ENCODE data around the gene GPR108. TPM values are rescaled to one million over a fixed set of nuclear protein-coding genes. Genes with fewer than 3 reads are reported as not detected.

GPR108 gene
- total and polyA plus RNA-seq, 2 of the 13 experiments (the other 11 are each of a cell fraction or from before 2014, with no cell fraction given), result 36.4 to 63.0 TPM

- TF ChIP-seq PRDM10 (CRISPR knock-in tag; IDR thresholded peaks at IDR 0.05; ENCODE audit: low read depth), result peak; percentile 62; the same call in 1 of the 2 replicates
- TF ChIP-seq HOXA9 (CRISPR knock-in tag; IDR thresholded peaks at IDR 0.05; ENCODE audit: borderline replicate concordance), result no peak
- TF ChIP-seq ZNF589 (CRISPR knock-in tag; conservative IDR thresholded peaks at IDR 0.05), result no peak
- TF ChIP-seq FOSL2 (CRISPR knock-in tag; IDR thresholded peaks at IDR 0.05), result no peak
- peak; percentile 83 for TF ChIP-seq ARID3A (IDR thresholded peaks at IDR 0.05; ENCODE audit: low read depth, low read length)
- no peak for TF ChIP-seq FOXC1 (CRISPR knock-in tag; IDR thresholded peaks at IDR 0.05; ENCODE audit: borderline replicate concordance)
- peak; percentile 36 for TF ChIP-seq ZNF574 (CRISPR knock-in tag; IDR thresholded peaks at IDR 0.05)
- no peak for TF ChIP-seq ZNF33A (CRISPR knock-in tag; IDR thresholded peaks at IDR 0.05; ENCODE audit: borderline replicate concordance)
- TF ChIP-seq NR2F1 (CRISPR knock-in tag; IDR thresholded peaks at IDR 0.05), result peak; percentile 50 to 57
- TF ChIP-seq ELF3 (CRISPR knock-in tag; IDR thresholded peaks at IDR 0.05), result peak; percentile 37; the same call in 1 of the 2 replicates
- TF ChIP-seq ZBTB7B (CRISPR knock-in tag; IDR thresholded peaks at IDR 0.05), result 0 out of 2 replicates have a peak, but pooled peaks have one; percentile 35
- TF ChIP-seq TEF (CRISPR knock-in tag; IDR thresholded peaks at IDR 0.05), result no peak
- TF ChIP-seq ZNF563 (CRISPR knock-in tag; IDR thresholded peaks at IDR 0.05), result 0 out of 2 replicates have a peak, but pooled peaks have one; percentile 20
- TF ChIP-seq SMAD3 (CRISPR knock-in tag; IDR thresholded peaks at IDR 0.05), result peak; percentile 49; the same call in 1 of the 2 replicates
- 0 out of 2 replicates have a peak, but pooled peaks have one; percentile 13 for TF ChIP-seq NFYC (CRISPR knock-in tag; IDR thresholded peaks at IDR 0.05)
- no peak for TF ChIP-seq FLYWCH1 (CRISPR knock-in tag; IDR thresholded peaks at IDR 0.05)
- 0 out of 2 replicates have a peak, but pooled peaks have one; percentile 20 for TF ChIP-seq RCOR2 (CRISPR knock-in tag; IDR thresholded peaks at IDR 0.05)
- TF ChIP-seq MAX (IDR thresholded peaks at IDR 0.05), result 0 out of 2 replicates have a peak, but pooled peaks have one; percentile 10
- no peak for TF ChIP-seq ZNF546 (CRISPR knock-in tag; conservative IDR thresholded peaks at IDR 0.05)
Measured at GRCh38 chr19:6725513-6726231, 11.7 kb downstream of the GPR108 start (continued).
